Epithelial cell of esophagus (primary cell): ENCODE results near the gene TMEM82.

Source experiments
- DNase-seq: peaks from one replicate; pipeline ENCODE4 v3.0.0; 2010; ENCODE audit warnings: low read depth
- H3K4me3 ChIP-seq: 2 replicates; pipeline ENCODE4 v1.5.1; 2011; ENCODE audit warnings: mild to moderate bottlenecking, low read length, control low read depth
- TF ChIP-seq, protein P1 (sequence below): IDR thresholded peaks from 2 replicates; pipeline ENCODE4 v1.5.1; 2011; ENCODE audit warnings: low read depth, mild to moderate bottlenecking, low read length, control low read depth, inconsistent platforms; ENCODE audit not compliant: insufficient read depth; ENCODE audit errors: missing control alignments

TMEM82 gene

DNA sequence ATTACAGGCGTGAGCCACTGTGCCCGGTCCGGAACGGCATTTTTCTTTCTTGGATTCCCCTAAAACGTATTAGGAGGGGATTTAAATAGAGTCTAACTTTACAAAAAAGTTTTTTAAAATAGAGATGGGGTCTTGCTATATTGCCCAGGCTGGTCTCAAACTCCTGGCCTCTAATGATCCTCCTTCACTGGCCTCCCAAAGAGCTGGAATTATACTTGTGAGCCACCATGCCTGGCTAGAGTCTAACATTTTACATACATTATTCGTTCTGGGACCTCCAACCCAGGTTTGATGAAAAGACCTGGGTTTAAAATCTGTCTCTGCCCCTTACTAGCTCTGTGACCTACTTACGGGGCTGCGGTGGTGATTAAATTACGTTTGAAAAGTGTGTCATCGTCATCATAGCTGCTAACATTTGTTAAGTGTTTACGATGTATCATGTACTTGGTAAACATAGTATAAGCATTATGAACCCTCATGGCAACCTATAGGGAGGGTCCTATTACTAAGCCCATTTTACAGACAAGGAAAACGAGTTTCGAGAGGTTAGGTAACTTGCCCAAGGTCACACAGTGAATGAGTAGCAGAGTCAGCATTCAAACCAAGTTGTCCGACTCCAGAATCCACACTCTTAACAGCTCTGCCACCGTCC lies 33.7 kb upstream of the TMEM82 start:
- DNase-seq, result no peak
- TF ChIP-seq, protein P1, sequence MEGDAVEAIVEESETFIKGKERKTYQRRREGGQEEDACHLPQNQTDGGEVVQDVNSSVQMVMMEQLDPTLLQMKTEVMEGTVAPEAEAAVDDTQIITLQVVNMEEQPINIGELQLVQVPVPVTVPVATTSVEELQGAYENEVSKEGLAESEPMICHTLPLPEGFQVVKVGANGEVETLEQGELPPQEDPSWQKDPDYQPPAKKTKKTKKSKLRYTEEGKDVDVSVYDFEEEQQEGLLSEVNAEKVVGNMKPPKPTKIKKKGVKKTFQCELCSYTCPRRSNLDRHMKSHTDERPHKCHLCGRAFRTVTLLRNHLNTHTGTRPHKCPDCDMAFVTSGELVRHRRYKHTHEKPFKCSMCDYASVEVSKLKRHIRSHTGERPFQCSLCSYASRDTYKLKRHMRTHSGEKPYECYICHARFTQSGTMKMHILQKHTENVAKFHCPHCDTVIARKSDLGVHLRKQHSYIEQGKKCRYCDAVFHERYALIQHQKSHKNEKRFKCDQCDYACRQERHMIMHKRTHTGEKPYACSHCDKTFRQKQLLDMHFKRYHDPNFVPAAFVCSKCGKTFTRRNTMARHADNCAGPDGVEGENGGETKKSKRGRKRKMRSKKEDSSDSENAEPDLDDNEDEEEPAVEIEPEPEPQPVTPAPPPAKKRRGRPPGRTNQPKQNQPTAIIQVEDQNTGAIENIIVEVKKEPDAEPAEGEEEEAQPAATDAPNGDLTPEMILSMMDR, result no peak
- no peak overlapping the region for H3K4me3 ChIP-seq

DNA sequence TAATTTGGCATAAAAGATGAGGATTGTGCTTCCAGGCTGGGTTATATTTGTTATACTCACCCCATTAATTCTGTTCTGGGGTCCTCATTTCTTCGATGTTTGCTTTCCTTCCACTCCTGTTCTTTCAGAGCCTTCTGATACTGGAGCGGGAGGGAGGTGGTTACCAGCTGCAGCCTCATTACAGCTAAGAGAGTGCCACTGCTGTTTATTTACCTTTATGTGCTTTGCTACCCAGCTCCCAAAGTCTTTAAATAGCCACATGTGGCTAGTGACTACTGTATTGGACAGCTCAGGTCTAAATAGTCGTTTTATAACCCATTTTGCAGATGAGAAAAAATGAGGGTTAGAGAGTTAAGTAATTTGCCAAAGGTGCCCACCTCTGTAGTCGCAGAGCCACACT lies 33.1 kb upstream of the TMEM82 start:
- no peak for DNase-seq
- no peak overlapping the region for H3K4me3 ChIP-seq

DNA sequence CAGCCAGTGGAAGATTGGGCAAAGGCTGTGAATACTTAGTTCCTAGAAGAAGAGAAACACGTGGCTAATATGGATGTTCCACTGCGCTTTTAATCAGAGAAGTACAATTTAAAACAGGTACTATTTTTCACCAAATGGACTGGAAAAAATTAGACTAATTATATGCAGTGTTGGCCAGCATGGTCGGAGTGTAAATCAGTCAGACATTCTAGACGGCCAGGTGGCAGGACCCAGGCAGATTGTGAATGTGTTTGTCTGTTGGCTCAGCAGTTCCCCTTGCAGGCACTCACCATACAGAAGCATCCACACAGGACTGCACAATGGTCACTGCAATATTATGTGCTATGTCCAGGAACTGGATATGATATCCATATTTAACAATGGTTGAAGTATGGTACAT lies 30.1 kb upstream of the TMEM82 start:
- TF ChIP-seq, protein P1, result no peak
- H3K4me3 ChIP-seq, result no peak overlapping the region
- DNase-seq, result no peak

More for the DNA sequence above, 33.1 kb upstream of the TMEM82 start:
- TF ChIP-seq, protein P1, result no peak

DNA sequence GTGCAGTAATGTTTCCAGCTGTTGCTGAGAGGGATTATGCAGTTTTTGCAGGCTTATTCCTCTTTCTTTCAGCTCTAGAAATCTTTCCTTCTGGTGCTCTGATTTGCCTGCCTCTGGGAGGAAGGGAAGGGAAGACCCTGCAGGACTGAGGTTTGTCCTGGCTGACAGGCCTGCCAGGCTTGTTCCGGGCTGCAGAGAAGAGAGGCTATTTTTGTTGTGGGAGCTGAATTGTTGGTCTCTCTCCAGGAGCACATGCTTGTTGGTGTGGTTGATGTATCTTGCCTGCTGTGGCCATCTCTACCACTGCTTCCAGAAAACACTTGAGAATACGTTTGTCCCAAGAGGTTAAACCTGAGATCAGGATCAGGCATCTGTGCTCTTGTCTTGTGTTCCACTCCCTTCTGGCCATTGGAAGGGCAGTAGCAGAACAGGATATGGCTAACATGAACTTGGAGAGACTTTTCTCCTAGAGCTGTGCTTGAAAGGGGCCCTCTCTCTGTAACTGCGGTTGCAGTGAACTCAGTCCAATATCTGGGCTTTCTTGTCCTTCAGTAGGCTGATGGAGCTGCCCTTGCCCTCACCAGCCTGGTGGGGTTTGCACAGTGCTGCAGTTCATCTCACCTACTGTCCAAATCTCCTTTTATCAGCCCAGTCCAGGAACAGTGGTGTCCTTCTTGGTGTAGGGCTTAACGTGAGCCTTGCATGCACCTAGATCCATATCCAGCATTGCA lies 27.7 kb upstream of the TMEM82 start:
- TF ChIP-seq, protein P1, result no peak
- no peak overlapping the region for H3K4me3 ChIP-seq
- no peak for DNase-seq

DNA sequence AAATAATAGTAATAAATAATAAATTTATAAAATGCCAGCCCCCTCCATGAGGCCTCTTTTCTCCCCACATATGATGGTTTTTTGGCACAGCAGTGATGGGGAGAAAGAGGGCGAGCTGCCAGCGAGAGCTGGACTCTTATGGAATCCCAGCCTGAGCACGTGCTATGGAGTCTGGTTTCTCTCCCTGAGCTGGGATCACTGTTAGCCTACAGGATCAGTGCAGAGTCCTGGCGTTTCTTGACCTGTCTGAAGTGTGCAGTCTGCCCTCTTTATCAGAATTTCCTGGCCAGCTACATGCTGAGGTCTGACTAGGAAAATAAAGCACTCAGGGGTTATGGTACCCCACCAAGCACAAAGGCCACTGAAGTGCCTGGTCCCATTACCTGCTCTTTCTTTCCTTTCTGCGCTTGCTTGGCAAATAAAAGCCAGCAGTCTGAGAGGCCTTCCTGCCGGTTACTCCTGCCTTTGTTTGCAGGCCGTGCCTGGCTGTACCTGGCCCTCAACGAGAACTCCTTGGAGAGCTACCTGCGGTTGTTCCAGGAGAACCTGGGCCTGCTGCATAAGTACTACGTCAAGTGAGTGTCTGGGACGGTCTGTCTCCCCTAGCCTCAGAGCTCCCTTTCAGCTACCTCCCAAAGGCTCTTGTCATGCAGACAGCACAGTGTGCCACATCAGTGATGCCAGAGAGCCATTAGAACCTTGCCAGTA lies 24.7 kb upstream of the TMEM82 start:
- DNase-seq, result no peak
- no peak overlapping the region for H3K4me3 ChIP-seq
- TF ChIP-seq, protein P1, result no peak

DNA sequence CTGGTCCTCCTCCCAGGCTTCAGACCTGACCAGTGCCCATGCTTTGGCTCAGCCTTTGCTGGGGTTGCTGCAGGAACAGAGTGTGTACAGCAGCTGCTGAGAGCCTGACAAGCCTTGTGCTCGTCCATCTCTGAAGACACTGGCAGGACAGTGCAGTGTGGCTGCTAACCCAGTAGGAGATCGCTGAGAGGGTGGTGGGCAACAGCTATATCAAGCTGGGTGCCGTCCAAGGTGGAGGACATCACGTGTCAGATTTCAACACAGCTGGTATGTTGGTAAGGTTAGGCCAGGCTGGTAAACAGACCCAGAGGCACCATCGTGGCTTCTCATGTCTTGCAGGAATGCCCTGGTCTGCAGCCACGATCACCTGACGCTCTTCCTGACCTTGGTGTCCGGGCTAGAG lies 24.1 kb upstream of the TMEM82 start:
- no peak for DNase-seq
- TF ChIP-seq, protein P1, result no peak
- no peak overlapping the region for H3K4me3 ChIP-seq
